SHP77 (cell line): ENCODE data around the gene TOP1.
"Not testable (repeated sequence)": the region's sequence is repeated elsewhere in the genome, so short reads cannot be mapped to it uniquely, and the experiment has no call there.

Source experiments
- DNase-seq, 2 experiments: peaks; one replicate each; lab custom pipeline; 2025; lab: John Stamatoyannopoulos, UW

Gene TOP1

GRCh38 chr20:41003936-41004294, 24.7 kb upstream of the TOP1 start:
- DNase-seq, result not testable (repeated sequence)

DNA sequence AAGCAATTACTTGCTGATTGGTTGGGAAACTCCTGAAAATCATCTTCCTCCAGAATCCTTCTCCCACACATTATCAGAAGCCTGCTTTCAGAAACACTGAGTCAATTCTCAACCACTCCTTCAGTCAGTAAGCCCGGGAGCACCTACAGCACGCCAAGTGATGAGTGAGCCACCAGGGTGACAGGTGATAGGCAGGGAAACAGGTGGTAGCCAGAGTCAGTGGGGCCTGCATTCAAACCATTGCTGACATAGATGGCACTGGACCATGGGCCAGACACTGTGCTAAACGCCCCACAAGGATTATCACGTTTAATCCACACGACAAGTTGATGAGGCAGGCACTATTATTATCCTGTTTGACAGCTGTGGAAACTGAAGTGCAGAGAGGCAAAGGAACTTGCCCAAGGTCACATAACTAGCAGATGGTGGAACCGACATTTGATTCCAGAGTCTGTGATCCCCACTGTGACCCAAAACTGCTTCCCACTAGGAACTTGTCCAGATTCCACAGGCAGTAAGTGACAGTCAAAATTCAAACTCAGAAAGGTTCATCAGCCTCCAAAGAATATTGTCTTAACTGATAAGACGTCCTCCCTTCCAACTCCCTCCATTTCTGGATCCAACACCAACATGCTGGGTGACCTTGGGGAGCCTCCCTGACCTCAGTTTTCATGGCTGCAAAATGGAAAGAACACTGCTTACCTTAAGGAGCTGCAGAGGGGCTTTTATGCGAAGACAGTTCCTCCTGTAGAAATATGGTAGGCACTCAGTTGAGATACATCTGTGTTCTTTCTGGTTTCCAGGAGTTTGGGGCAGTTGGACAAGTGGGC, 23.9 kb upstream of the TOP1 start:
- DNase-seq, result peak; percentile 27 to 35

DNA sequence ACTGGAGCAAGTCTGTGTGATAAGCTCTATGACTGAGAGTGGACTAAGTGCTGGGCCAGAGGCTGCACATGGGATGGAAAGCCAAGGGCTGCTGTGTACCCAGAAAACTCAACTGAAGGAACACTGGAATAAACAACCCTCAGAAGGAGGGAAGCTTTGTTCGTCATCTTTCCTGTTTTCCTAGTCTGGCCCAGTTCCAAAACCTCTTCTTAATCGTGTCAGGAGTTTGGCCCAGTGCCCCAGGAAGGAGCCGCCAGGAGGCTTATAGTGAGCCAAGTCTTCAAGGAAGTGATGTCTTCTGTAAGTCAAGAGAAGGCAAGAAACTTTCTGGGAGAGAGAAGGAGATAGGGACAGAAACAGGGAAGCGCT, 23.3 kb upstream of the TOP1 start:
- no peak for DNase-seq

- no peak for DNase-seq
Measured at GRCh38 chr20:41006126-41006935, 22.3 kb upstream of the TOP1 start.

GRCh38 chr20:41006936-41007474, 21.6 kb upstream of the TOP1 start:
- DNase-seq, result no peak

- DNase-seq, result no peak
Measured at GRCh38 chr20:41007481-41007880, 21.1 kb upstream of the TOP1 start.

- no peak for DNase-seq
Measured at GRCh38 chr20:41009946-41010345, 18.7 kb upstream of the TOP1 start.

DNA sequence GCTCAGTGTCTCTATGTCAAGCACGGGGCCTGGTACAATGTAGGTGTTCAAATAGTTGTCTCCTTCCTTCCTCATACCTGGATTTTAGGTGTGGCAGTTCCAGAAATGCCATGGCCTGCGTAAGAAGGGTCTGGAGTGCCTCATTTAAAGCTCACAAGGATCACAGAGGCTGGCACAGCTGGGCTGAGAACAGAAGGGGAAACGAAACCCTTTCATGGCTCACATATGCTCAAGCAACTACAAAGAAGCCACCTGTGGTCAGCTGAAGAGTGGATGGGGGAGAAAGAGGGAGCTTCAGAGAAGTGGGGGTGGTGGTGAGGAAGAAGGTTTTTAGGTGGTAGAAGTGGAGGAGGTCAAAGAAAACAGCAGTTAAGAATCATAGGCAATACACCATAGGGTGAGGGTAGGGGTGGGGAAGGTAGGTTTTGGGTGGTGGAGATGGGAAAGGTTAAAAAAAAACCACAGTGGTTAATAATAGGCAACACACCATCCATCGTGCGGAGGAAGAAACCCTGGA, 17.0 kb upstream of the TOP1 start:
- no peak for DNase-seq

- DNase-seq, result no peak
Measured at GRCh38 chr20:41014561-41015088, 14.0 kb upstream of the TOP1 start.

GRCh38 chr20:41017448-41018042, 11.1 kb upstream of the TOP1 start:
- DNase-seq, result no peak

- no peak for DNase-seq
Measured at GRCh38 chr20:41018153-41018552, 10.5 kb upstream of the TOP1 start.

DNA sequence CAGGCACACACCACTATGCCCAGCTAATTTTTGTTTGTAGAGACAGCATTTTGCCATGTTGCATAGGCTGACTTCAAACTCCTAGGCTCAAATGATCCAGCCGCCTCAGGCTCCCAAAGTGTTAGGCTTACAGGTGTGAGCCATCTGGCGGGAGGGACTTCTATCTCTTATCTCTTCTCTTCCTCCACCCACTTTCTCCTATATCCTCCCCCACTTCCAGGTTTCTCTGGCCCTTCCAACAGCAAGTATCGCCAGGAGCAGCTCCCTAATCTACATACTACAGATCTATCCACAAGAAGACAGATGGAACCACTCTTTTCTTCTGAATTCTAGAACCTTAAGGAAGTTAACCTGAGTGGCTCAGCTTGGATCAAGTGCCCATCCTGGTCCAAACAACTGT, 5.1 kb upstream of the TOP1 start:
- no peak for DNase-seq

DNA sequence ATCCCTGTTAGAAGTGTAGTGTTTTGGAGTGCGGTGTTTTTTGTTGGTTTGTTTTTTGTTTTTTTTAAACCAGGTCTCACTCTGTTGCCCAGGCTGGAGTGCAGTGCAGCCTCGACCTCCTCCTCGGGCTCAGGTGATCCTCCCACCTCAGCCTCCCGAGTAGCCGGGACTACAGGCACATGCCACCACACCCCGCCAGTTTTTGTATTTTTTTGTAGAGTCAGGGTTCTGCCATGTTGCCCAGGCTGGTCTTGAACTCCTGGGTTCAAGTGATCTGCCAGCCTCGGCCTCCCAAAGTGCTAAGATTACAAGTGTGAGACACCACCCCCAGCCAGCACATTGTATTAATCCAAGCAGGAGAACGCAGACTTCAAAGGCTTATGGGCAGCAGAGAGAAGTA, 1.3 kb upstream of the TOP1 start:
- no peak for DNase-seq

DNA sequence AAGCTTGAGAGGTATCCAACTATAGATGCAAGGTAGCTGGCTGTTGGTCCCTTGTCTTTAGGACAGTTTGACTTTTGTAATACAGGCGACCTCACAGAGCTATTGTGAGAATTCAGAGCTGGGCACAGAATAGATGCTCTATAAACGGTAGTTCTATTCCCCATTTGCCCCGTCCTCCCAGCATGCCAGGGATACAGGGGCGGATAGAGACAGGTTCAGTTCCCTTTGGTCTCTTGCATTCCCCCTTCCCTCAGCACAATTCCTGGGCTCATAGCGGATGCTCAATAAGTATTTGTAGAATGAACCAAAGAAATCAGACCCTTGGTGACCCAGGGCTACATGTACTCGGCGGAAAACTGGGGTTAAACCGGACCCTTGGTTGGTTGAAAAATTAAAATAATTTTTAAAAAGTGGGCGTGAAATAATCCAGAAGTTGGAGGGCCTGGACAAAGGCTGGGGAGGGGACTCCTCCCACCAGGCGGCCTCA, 707 bp upstream of the TOP1 start:
- DNase-seq, result no peak

- no peak for DNase-seq
Measured at GRCh38 chr20:41029150-41029901, 704 bp downstream of the TOP1 start.

GRCh38 chr20:41030061-41030460, 1.4 kb downstream of the TOP1 start:
- no peak for DNase-seq

- no peak for DNase-seq
Measured at GRCh38 chr20:41030531-41031242, 2.1 kb downstream of the TOP1 start.

- DNase-seq, result no peak
Measured at GRCh38 chr20:41031243-41031619, 2.6 kb downstream of the TOP1 start.

DNA sequence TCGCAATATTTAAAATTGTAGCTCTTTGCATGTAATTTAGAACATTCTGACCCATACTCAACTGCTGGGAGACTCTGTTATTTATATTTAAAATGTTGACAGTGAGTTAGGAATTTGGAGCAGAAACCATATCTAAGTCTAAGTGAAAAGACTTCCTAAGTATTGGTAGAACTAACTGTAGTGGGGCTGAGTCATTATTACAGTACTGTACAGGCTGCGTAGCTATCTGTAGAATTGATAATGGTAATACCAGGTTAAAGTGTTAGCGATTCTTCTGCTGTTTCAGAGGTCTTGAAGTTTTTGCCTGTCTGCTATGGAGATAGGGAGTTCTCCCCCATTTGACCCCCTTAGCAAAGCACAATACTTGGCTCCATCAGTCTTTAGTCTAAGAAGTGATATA, 3.6 kb downstream of the TOP1 start:
- DNase-seq, result no peak

DNA sequence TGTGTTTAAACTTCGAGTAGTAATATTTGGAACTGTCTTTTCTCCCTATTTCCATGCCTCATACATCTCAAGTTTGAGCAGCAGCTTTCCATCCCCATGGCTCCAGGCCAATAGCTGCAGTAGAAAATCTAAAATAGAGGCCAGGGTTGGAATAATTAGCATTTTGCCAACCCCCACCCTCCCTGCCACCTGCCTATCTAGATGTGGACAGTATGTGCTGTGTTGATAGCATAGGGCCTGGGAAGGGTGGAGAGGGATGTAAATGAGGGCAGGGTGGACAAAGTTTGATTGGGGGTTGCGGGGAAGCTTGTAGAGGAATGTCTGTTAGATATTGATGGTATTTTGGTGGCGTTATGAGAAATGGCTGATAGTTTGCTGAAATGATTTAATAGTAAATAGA, 5.6 kb downstream of the TOP1 start:
- DNase-seq, result no peak

GRCh38 chr20:41035207-41035606, 6.6 kb downstream of the TOP1 start:
- DNase-seq, result no peak
